Stomach smooth muscle (tissue), 2 donors: ENCODE data around the gene EPHA4.

Experiments
- H3K27ac ChIP-seq: one replicate; pipeline ENCODE4 v1.7.0; 2013; ENCODE audit warnings: mild to moderate bottlenecking, low read length, inconsistent platforms
- H3K27me3 ChIP-seq, 2 donors: one replicate each; pipeline ENCODE4 v1.7.0; 2013; ENCODE audit warnings: low read length in 2 of 2; ENCODE audit not compliant: insufficient read depth in 2 of 2, control insufficient read depth in 1 of 2
- H3K36me3 ChIP-seq, 2 donors: one replicate each; pipeline ENCODE4 v1.7.0; 2013; ENCODE audit warnings: low read length in 2 of 2; ENCODE audit not compliant: control insufficient read depth in 2 of 2, insufficient read depth in 2 of 2
- H3K4me1 ChIP-seq: one replicate; pipeline ENCODE4 v1.7.0; 2013; ENCODE audit warnings: low read length; ENCODE audit not compliant: control insufficient read depth, insufficient read depth
- H3K4me3 ChIP-seq, 2 donors: one replicate each; pipeline ENCODE4 v1.7.0; 2013; ENCODE audit warnings: low read length in 2 of 2
- H3K9ac ChIP-seq, 2 donors: one replicate each; pipeline ENCODE4 v1.7.0; 2013; ENCODE audit warnings: low read length in 2 of 2, mild to moderate bottlenecking in 1 of 2
- H3K9me3 ChIP-seq, 2 donors: one replicate each; pipeline ENCODE4 v1.7.0; 2013; ENCODE audit warnings: low read length in 2 of 2; ENCODE audit not compliant: control insufficient read depth in 2 of 2
- donor health status: healthy.
- donor health status: Pancreatic carcinoma.

The EPHA4 gene

GRCh38 chr2:221505605-221506004 lies 66.5 kb downstream of the EPHA4 start:
- Histone ChIP-seq H3K36me3 (no peaks in the 10 kb centered on the region), H3K4me3 (no peak overlapping the region), H3K9me3 (no peaks in the 10 kb centered on the region), H3K27me3 (no peaks in the 10 kb centered on the region), H3K4me1 (peaks cover 3% of the 10 kb centered on the region), H3K9ac (no peak overlapping the region), H3K27ac (no peak overlapping the region)

- peaks cover 0 to 4% of the 10 kb centered on the region in 2 donors for H3K36me3 ChIP-seq
- H3K27me3 ChIP-seq = no peaks in the 10 kb centered on the region
- no peak overlapping the region for H3K27ac ChIP-seq
- H3K4me1 ChIP-seq = peaks cover 3% of the 10 kb centered on the region
- no peaks in the 10 kb centered on the region for H3K9me3 ChIP-seq
- no peak overlapping the region for H3K4me3 ChIP-seq
- H3K9ac ChIP-seq = no peak overlapping the region
Measured at GRCh38 chr2:221504905-221505304, 67.2 kb downstream of the EPHA4 start.

- H3K27me3 ChIP-seq = no peaks in the 10 kb centered on the region
- no peak overlapping the region for H3K4me3 ChIP-seq
- no peaks in the 10 kb centered on the region for H3K9me3 ChIP-seq
- H3K27ac ChIP-seq = no peak overlapping the region
- peaks cover 3% of the 10 kb centered on the region for H3K4me1 ChIP-seq
- peaks cover 0 to 4% of the 10 kb centered on the region in 2 donors for H3K36me3 ChIP-seq
- H3K9ac ChIP-seq = no peak overlapping the region
Measured at GRCh38 chr2:221503965-221504364, 68.1 kb downstream of the EPHA4 start.

- Histone ChIP-seq H3K4me1 (peaks cover 3% of the 10 kb centered on the region), H3K27ac (no peak overlapping the region), H3K9ac (no peak overlapping the region), H3K4me3 (no peak overlapping the region), H3K27me3 (no peaks in the 10 kb centered on the region), H3K9me3 (no peaks in the 10 kb centered on the region), H3K36me3 (peaks cover 0 to 4% of the 10 kb centered on the region in 2 donors)
Measured at GRCh38 chr2:221502270-221503010, 69.7 kb downstream of the EPHA4 start.

GRCh38 chr2:221501883-221502269 lies 70.2 kb downstream of the EPHA4 start:
- Histone ChIP-seq H3K9ac (no peak overlapping the region), H3K36me3 (peaks cover 0 to 4% of the 10 kb centered on the region in 2 donors), H3K27me3 (no peaks in the 10 kb centered on the region), H3K9me3 (no peaks in the 10 kb centered on the region), H3K27ac (no peak overlapping the region), H3K4me3 (no peak overlapping the region), H3K4me1 (peaks cover 3% of the 10 kb centered on the region)

- no peak overlapping the region for H3K27ac ChIP-seq
Measured at GRCh38 chr2:221501210-221501882, 70.8 kb downstream of the EPHA4 start.

GRCh38 chr2:221500501-221501209 lies 71.4 kb downstream of the EPHA4 start:
- Histone ChIP-seq H3K4me1 (peaks cover 3% of the 10 kb centered on the region), H3K9me3 (no peaks in the 10 kb centered on the region), H3K36me3 (peaks cover 0 to 4% of the 10 kb centered on the region in 2 donors), H3K27ac (no peak overlapping the region), H3K4me3 (no peak overlapping the region), H3K9ac (no peak overlapping the region), H3K27me3 (no peaks in the 10 kb centered on the region)

More at GRCh38 chr2:221501210-221501882, 70.8 kb downstream of the EPHA4 start:
- Histone ChIP-seq H3K36me3 (peaks cover 0 to 4% of the 10 kb centered on the region in 2 donors), H3K4me1 (peaks cover 3% of the 10 kb centered on the region), H3K9ac (no peak overlapping the region), H3K9me3 (no peaks in the 10 kb centered on the region), H3K27me3 (no peaks in the 10 kb centered on the region), H3K4me3 (no peak overlapping the region)

- Histone ChIP-seq H3K9ac (no peak overlapping the region), H3K9me3 (no peaks in the 10 kb centered on the region), H3K36me3 (peaks cover 0 to 4% of the 10 kb centered on the region in 2 donors), H3K4me3 (no peak overlapping the region), H3K4me1 (no peaks in the 10 kb centered on the region), H3K27me3 (no peaks in the 10 kb centered on the region), H3K27ac (no peak overlapping the region)
Measured at GRCh38 chr2:221495731-221496130, 76.4 kb downstream of the EPHA4 start.

GRCh38 chr2:221494556-221494955 lies 77.5 kb downstream of the EPHA4 start:
- no peak overlapping the region for H3K9ac ChIP-seq

GRCh38 chr2:221493391-221493790 lies 78.7 kb downstream of the EPHA4 start:
- no peak overlapping the region for H3K27ac ChIP-seq
- H3K9me3 ChIP-seq = no peaks in the 10 kb centered on the region
- no peak overlapping the region for H3K4me3 ChIP-seq
- H3K9ac ChIP-seq = no peak overlapping the region
- H3K36me3 ChIP-seq = no peaks in the 10 kb centered on the region
- H3K27me3 ChIP-seq = no peaks in the 10 kb centered on the region
- no peaks in the 10 kb centered on the region for H3K4me1 ChIP-seq

More at GRCh38 chr2:221494556-221494955, 77.5 kb downstream of the EPHA4 start:
- H3K4me3 ChIP-seq = no peak overlapping the region
- H3K27me3 ChIP-seq = no peaks in the 10 kb centered on the region
- no peaks in the 10 kb centered on the region for H3K9me3 ChIP-seq
- H3K27ac ChIP-seq = no peak overlapping the region
- no peaks in the 10 kb centered on the region for H3K4me1 ChIP-seq
- no peaks in the 10 kb centered on the region for H3K36me3 ChIP-seq
